ENCODE data around the gene TSNAX.

GRCh38 chr1:231478811-231479210 lies 49.7 kb upstream of the TSNAX start:
- TF ChIP-seq POLR2A (IDR thresholded peaks at IDR 0.05), result no peak
- no peak for TF ChIP-seq CTCF (IDR thresholded peaks at IDR 0.05)
